CD14-positive monocyte (primary cell): ENCODE results near the gene ZFP36L2. TPM values are rescaled to one million over a fixed set of nuclear protein-coding genes. Genes with fewer than 3 reads are reported as not detected.
A peak's percentile ranks its signal among the peaks of the same experiment; 100 is the strongest.

Experiments used
- DNase-seq, 3 donors: peaks; one replicate each; pipeline ENCODE4 v3.0.0-alpha.2; 2011 to 2022
- H2AFZ ChIP-seq: 2 replicates; pipeline ENCODE4 v1.6.0; 2012; ENCODE audit warnings: mild to moderate bottlenecking, low read depth, low read length, inconsistent platforms; ENCODE audit not compliant: insufficient read depth, poor library complexity, severe bottlenecking
- H3K27ac ChIP-seq, 2 donors: 1 replicate in 1 of 2; 2 replicates in 1 of 2; pipeline ENCODE4 v1.5.1; 2012 to 2013; ENCODE audit warnings: low read length in 2 of 2, control low read depth in 1 of 2, inconsistent platforms in 1 of 2, low read depth in 1 of 2, mild to moderate bottlenecking in 1 of 2
- H3K27me3 ChIP-seq, 2 donors: one replicate each; pipeline versions ENCODE4 v1.6.0 to v1.6.1; 2011 to 2013; ENCODE audit warnings: low read length in 2 of 2; ENCODE audit not compliant: control insufficient read depth in 2 of 2, insufficient read depth in 2 of 2
- H3K36me3 ChIP-seq, 2 donors: replicated peaks in 1 of 2; 1 replicate in 1 of 2; 2 replicates in 1 of 2; pipeline versions ENCODE4 v1.5.1 to v1.6.1; 2012 to 2013; ENCODE audit warnings: low read length in 2 of 2, control low read depth in 1 of 2, inconsistent platforms in 1 of 2, mild to moderate bottlenecking in 1 of 2; ENCODE audit not compliant: insufficient read depth in 2 of 2, control insufficient read depth in 1 of 2
- H3K4me1 ChIP-seq, 2 donors: 1 replicate in 1 of 2; 2 replicates in 1 of 2; pipeline versions ENCODE4 v1.5.1 to v1.6.1; 2012 to 2013; ENCODE audit warnings: low read length in 2 of 2, control low read depth in 1 of 2, inconsistent platforms in 1 of 2, mild to moderate bottlenecking in 1 of 2, moderate library complexity in 1 of 2; ENCODE audit not compliant: insufficient read depth in 2 of 2, control insufficient read depth in 1 of 2
- H3K4me2 ChIP-seq: replicated peaks from 2 replicates; pipeline ENCODE3; 2012; ENCODE audit warnings: low read length, moderate library complexity, mild to moderate bottlenecking; ENCODE audit not compliant: poor library complexity, severe bottlenecking; ENCODE audit errors: extremely low read depth
- H3K4me3 ChIP-seq, 3 experiments: fragments of 200-600 bp in 1 of 3; sonication (generic) in 1 of 3; replicated peaks in 1 of 3; 1 replicate in 2 of 3; 2 replicates in 1 of 3; pipeline ENCODE4 v1.5.1; 2011 to 2013; ENCODE audit warnings: low read length in 3 of 3, mild to moderate bottlenecking in 3 of 3, control low read depth in 2 of 3, low read depth in 2 of 3, inconsistent platforms in 1 of 3, moderate library complexity in 1 of 3
- H3K79me2 ChIP-seq: 2 replicates; pipeline ENCODE4 v1.6.0; 2012; ENCODE audit warnings: mild to moderate bottlenecking, control low read depth, inconsistent platforms, low read length, moderate library complexity; ENCODE audit not compliant: insufficient read depth
- H3K9ac ChIP-seq: 2 replicates; pipeline ENCODE4 v1.6.0; 2017; ENCODE audit warnings: low read length, mild to moderate bottlenecking; ENCODE audit not compliant: insufficient read depth, poor library complexity, severe bottlenecking
- H3K9me3 ChIP-seq, 2 donors: replicated peaks in 1 of 2; 1 replicate in 1 of 2; 2 replicates in 1 of 2; pipeline versions ENCODE4 v1.5.1 to v1.6.1; 2012 to 2013; ENCODE audit warnings: low read length in 2 of 2, control low read depth in 1 of 2; ENCODE audit not compliant: control insufficient read depth in 1 of 2, insufficient read depth in 1 of 2
- H4K20me1 ChIP-seq: 2 replicates; pipeline ENCODE4 v1.6.0; 2012; ENCODE audit warnings: mild to moderate bottlenecking, low read length, control low read depth, moderate library complexity; ENCODE audit not compliant: insufficient read depth
- H3K27ac Mint-ChIP-seq, 7 donors: one replicate each; pipeline ENCODE4 v1.8.0; 2020; ENCODE audit warnings: mild to moderate bottlenecking in 7 of 7, mixed read lengths in 7 of 7, moderate library complexity in 6 of 7, inconsistent platforms in 2 of 7
- H3K27me3 Mint-ChIP-seq, 3 donors: one replicate each; pipeline ENCODE4 v1.8.0; 2021 to 2022; ENCODE audit warnings: low read depth in 3 of 3, mild to moderate bottlenecking in 3 of 3, mixed read lengths in 3 of 3, moderate library complexity in 3 of 3, inconsistent platforms in 1 of 3
- H3K36me3 Mint-ChIP-seq, 2 donors: one replicate each; pipeline ENCODE4 v1.8.0; 2020; ENCODE audit warnings: mixed read lengths in 2 of 2, inconsistent platforms in 1 of 2, mild to moderate bottlenecking in 1 of 2
- H3K4me1 Mint-ChIP-seq: one replicate; pipeline ENCODE4 v1.8.0; 2020; ENCODE audit warnings: mild to moderate bottlenecking, mixed read lengths
- H3K4me3 Mint-ChIP-seq, 2 donors: one replicate each; pipeline ENCODE4 v1.8.0; 2020; ENCODE audit warnings: mild to moderate bottlenecking in 2 of 2, mixed read lengths in 2 of 2, moderate library complexity in 1 of 2
- H3K9me3 Mint-ChIP-seq, 7 donors: one replicate each; pipeline ENCODE4 v1.8.0; 2020 to 2022; ENCODE audit warnings: mixed read lengths in 7 of 7, mild to moderate bottlenecking in 6 of 7, moderate library complexity in 6 of 7, inconsistent platforms in 2 of 7
- WGBS: methylation state at CpG from one replicate; pipeline ENCODE4 v1.1.5; 2013; ENCODE audit warnings: missing lambda C conversion rate; ENCODE audit not compliant: insufficient coverage; 5-methylcytosine and 5-hydroxymethylcytosine counted together
- intact Hi-C, 2 donors: fragments of 100-400 bp; cut with micrococcal nuclease; formaldehyde crosslinking; loops; one replicate each; pipeline versions ENCODE4 v1.15.0 to v1.15.1; 2023
- polyA plus RNA-seq, 3 donors: library from polyadenylated mRNA; depleted of rRNA in 1 of 3; unstranded in 2 of 3; stranded (reverse) in 1 of 3; fragments of 300-500 nt in 2 of 3; fragments of >200 nt in 1 of 3; fragmentation: Illumina TruSeq in 2 of 3; gene quantifications; 1 replicate in 2 of 3; 2 replicates in 1 of 3; pipeline ENCODE4 v1.2.3, GENCODE V29; 2012 to 2021
- TF ChIP-seq, protein P1 (sequence below): fragments of 200-600 bp; IDR thresholded peaks from one replicate; pipeline ENCODE4 v1.8.0; 2022; ENCODE audit warnings: antibody characterized with exemption, mild to moderate bottlenecking

ZFP36L2 gene
- polyA plus RNA-seq, 3 donors, result 84.4 to 150 (median 88.3) TPM

DNA sequence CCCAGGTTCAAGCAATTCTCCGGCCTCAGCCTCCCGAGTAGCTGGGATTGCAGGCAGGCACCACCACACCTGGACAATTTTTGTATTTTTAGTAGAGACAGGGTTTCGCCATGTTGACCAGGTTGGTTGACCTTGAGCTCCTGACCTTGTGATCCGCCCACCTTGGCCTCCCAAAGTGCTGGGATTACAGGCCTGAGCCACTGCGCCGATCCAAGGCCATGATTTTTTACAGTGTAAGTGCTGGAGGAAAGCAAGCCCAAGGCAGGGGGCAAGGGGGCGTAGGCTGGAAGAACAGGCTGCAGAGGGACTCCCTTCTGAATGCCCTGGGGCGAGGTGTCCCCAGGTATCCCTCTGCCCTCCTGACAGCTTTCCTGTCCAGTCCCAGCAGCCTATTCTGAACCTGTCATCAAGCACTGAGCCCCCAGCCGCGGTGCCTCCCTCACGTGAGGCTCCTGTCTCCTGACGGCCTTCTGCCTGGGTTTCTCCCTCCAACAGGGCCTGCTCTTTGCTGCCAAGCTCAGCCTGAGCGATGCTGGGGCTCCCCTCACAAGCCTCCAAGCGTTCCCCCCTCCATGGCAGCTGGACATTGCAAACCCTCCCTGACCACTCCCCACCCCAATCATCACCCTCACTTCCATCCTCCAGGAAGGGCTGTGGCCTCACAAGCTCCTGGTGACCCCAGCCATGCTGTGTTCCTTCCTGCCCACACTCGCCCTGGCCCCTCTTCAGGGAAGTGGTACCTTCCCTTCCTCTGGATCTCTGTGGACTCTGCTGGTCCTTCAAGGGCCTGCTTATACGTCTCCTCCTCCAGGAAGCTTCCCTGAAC, 37.6 kb downstream of the ZFP36L2 start:
- peaks cover 47% of the 10 kb centered on the region for H3K4me1 Mint-ChIP-seq

DNA sequence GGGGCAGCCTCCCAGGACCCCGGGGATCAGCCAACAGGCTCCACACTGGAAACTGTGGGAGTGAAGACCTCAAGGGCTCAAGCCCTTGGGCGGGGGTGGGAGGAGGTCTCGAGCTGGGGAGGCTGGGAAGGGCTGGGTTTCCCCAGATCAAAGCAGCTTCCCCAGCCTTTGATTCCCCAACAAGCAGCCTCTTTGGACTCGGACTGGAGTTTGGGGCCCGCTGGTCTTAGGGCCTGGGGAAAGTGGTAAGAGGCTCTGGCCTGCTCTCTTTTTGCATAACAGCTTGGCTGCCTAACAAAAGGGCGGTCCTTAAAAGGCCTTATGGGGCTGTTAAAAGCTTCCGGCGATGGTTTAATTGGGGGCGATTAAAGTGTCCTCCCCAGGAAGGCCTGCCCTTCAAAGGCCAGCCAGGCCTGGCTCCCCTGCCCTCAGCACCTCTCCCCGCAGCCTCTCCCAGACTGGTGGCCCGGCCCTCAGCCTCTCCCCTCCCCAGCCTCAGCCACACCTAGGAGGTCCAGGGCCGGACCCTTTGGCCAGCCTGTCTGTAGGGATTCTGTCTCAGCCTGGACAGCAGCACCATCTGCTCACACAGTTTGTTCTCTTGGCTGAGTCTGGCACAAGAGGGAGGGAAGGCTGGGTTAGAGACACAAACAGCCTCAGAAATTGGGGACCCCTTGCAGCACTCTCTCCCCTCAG, 39.6 kb downstream of the ZFP36L2 start:
- TF ChIP-seq, protein P1, sequence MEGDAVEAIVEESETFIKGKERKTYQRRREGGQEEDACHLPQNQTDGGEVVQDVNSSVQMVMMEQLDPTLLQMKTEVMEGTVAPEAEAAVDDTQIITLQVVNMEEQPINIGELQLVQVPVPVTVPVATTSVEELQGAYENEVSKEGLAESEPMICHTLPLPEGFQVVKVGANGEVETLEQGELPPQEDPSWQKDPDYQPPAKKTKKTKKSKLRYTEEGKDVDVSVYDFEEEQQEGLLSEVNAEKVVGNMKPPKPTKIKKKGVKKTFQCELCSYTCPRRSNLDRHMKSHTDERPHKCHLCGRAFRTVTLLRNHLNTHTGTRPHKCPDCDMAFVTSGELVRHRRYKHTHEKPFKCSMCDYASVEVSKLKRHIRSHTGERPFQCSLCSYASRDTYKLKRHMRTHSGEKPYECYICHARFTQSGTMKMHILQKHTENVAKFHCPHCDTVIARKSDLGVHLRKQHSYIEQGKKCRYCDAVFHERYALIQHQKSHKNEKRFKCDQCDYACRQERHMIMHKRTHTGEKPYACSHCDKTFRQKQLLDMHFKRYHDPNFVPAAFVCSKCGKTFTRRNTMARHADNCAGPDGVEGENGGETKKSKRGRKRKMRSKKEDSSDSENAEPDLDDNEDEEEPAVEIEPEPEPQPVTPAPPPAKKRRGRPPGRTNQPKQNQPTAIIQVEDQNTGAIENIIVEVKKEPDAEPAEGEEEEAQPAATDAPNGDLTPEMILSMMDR, result no peak
- Histone ChIP-seq H3K9me3 (no peaks in the 10 kb centered on the region), H4K20me1 (no peaks in the 10 kb centered on the region), H3K27ac (no peak overlapping the region), H3K36me3 (no peaks in the 10 kb centered on the region), H3K4me1 (peaks cover 19 to 22% of the 10 kb centered on the region in 2 donors), H3K4me3 (no peak overlapping the region), H3K27me3 (no peaks in the 10 kb centered on the region), H3K9ac (no peak overlapping the region), H3K4me2 (no peak overlapping the region), H2AFZ (no peak overlapping the region), H3K79me2 (no peaks in the 10 kb centered on the region)
- Mint-ChIP-seq H3K27me3 (peaks cover 0 to 1% (median 0%) of the 10 kb centered on the region in 3 donors), H3K4me1 (peaks cover 37% of the 10 kb centered on the region), H3K27ac (peak overlapping the region in 2 of 7 donors; percentile 18 to 50), H3K36me3 (peaks cover 0 to 2% of the 10 kb centered on the region in 2 donors), H3K4me3 (no peak overlapping the region), H3K9me3 (peaks cover 0 to 5% (median 0%) of the 10 kb centered on the region in 7 donors)
- DNase-seq, result no peak
- 89% methylated on average over 5 of the region's 12 CpGs for WGBS
- intact Hi-C loops, result no loop called here

More for the DNA sequence above, 37.6 kb downstream of the ZFP36L2 start:
- Histone ChIP-seq H3K9ac (no peak overlapping the region), H3K9me3 (no peaks in the 10 kb centered on the region), H3K79me2 (no peaks in the 10 kb centered on the region), H3K27me3 (no peaks in the 10 kb centered on the region), H3K36me3 (no peaks in the 10 kb centered on the region), H3K4me1 (peaks cover 30 to 39% of the 10 kb centered on the region in 2 donors), H3K27ac (no peak overlapping the region), H4K20me1 (no peaks in the 10 kb centered on the region), H3K4me2 (no peak overlapping the region), H3K4me3 (no peak overlapping the region), H2AFZ (no peak overlapping the region)
- Mint-ChIP-seq H3K9me3 (peaks cover 0 to 5% (median 0%) of the 10 kb centered on the region in 7 donors), H3K27ac (peak overlapping the region in 3 of 7 donors; percentile 37 to 49 (median 46)), H3K4me3 (no peak overlapping the region), H3K27me3 (peaks cover 0 to 2% (median 1%) of the 10 kb centered on the region in 3 donors), H3K36me3 (no peaks in the 10 kb centered on the region)
- intact Hi-C loops, result no loop called here
- TF ChIP-seq, protein P1, result no peak
- 87% methylated on average over 14 of the region's 16 CpGs for WGBS
- no peak for DNase-seq
